Testis (tissue), 2 donors: ENCODE measurements around the gene DPH6.

Experiments
- CTCF ChIP-seq, 3 experiments: fragments of 450-650 bp in 2 of 3; fragments of 200-600 bp in 1 of 3; sonication (generic) in 1 of 3; IDR thresholded peaks; one replicate each; pipeline ENCODE4 v1.5.1; 2016 to 2019; ENCODE audit warnings: antibody characterized with exemption in 3 of 3, mild to moderate bottlenecking in 2 of 3, moderate library complexity in 1 of 3
- POLR2A ChIP-seq: fragments of 450-650 bp; IDR thresholded peaks from one replicate; pipeline ENCODE4 v1.6.1; 2017; ENCODE audit warnings: antibody characterized with exemption, mild to moderate bottlenecking, moderate library complexity

DNA sequence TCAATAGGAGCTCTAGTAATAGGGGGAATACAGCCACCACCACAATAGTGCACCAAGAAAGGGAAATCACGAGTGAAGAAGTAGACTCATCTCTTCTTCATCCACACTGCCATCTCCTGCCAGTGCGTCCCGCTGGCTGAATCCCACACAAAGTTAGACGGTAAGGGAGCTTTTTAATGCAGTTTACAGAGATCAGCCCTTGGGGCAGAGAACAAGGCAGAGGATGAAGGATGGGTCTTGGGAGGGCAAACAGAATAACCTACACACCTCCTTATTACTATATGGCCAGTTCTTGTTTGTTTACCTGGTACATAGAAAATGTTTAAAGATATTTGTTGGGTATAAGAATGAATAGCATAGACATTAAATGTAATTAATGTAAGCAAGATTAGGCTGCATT lies 11.0 kb upstream of the DPH6 start:
- TF ChIP-seq CTCF (IDR thresholded peaks at IDR 0.05) (no peak), POLR2A (no peak)
